ENCODE measurements around the gene YRDC.

DNA sequence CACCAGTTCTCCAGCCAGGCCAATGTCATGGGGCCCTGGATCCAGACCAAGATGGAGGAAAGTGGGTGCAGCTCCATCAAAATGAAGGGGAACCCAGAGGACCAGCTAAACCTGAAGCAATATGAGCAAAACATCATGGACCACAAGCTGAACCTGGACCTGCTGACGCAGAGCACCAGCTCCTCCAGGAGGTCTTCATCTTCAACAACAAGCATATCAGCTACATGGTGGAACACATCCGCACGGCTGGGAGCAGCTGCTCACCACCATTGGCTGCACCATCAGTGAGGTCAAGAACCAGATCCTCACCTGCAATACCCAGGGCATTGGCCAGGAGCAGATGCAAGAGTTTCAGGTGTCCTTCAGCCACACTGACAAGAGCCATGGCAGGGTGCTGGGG lies 29.4 kb downstream of the YRDC start:
- TF ChIP-seq CTCF (IDR thresholded peaks at IDR 0.05) (no peak), POLR2A (IDR thresholded peaks at IDR 0.05) (no peak)

Measured in Peyer's patch (tissue), 4 donors.